ENCODE data around the gene TACC2.

Gene TACC2

GRCh38 chr10:122147663-122148062 lies 158.7 kb downstream of the TACC2 start:
- no peak overlapping the region for H3K4me3 ChIP-seq (ENCODE audit: low read depth, low read length)
- no peak for TF ChIP-seq CTCF (IDR thresholded peaks at IDR 0.05; ENCODE audit: low read depth, low read length, missing control alignments)
- in situ Hi-C loops (cut with HindIII; ENCODE audit: low sequenced_read_pairs), result no loop called here
- DNase-seq (ENCODE audit: low read depth), result peak; percentile 91

GRCh38 chr10:122148876-122149560 lies 160.1 kb downstream of the TACC2 start:
- in situ Hi-C loops (cut with HindIII; ENCODE audit: low sequenced_read_pairs), result no loop called here
- no peak overlapping the region for H3K4me3 ChIP-seq (ENCODE audit: low read depth, low read length)
- no peak for TF ChIP-seq CTCF (IDR thresholded peaks at IDR 0.05; ENCODE audit: low read depth, low read length, missing control alignments)
- no peak for DNase-seq (ENCODE audit: low read depth)

- no peak for DNase-seq (ENCODE audit: low read depth)
- in situ Hi-C loops (cut with HindIII; ENCODE audit: low sequenced_read_pairs), result loop anchor here (25.0 kb wide), 1 partner anchor 287 kb away; no protein-coding TSS in a partner anchor
- no peak overlapping the region for H3K4me3 ChIP-seq (ENCODE audit: low read depth, low read length)
- TF ChIP-seq CTCF (IDR thresholded peaks at IDR 0.05; ENCODE audit: low read depth, low read length, missing control alignments), result no peak
Observed at GRCh38 chr10:122149561-122150505, 160.9 kb downstream of the TACC2 start.

- no peak for DNase-seq (ENCODE audit: low read depth)
- TF ChIP-seq CTCF (IDR thresholded peaks at IDR 0.05; ENCODE audit: low read depth, low read length, missing control alignments), result no peak
- no peak overlapping the region for H3K4me3 ChIP-seq (ENCODE audit: low read depth, low read length)
- in situ Hi-C loops (cut with HindIII; ENCODE audit: low sequenced_read_pairs), result loop anchor here (25.0 kb wide), 1 partner anchor 286 kb away; no protein-coding TSS in a partner anchor
Observed at GRCh38 chr10:122151121-122151694, 162.2 kb downstream of the TACC2 start.

- in situ Hi-C loops (cut with HindIII; ENCODE audit: low sequenced_read_pairs), result loop anchor here (25.0 kb wide), 1 partner anchor 285 kb away; no protein-coding TSS in a partner anchor
Observed at GRCh38 chr10:122152544-122152943, 163.6 kb downstream of the TACC2 start.

More at GRCh38 chr10:122152544-122152943, 163.6 kb downstream of the TACC2 start:
- no peak overlapping the region for H3K4me3 ChIP-seq (ENCODE audit: low read depth, low read length)
- DNase-seq (ENCODE audit: low read depth), result no peak
- no peak for TF ChIP-seq CTCF (IDR thresholded peaks at IDR 0.05; ENCODE audit: low read depth, low read length, missing control alignments)

Measured in astrocyte of the cerebellum (primary cell).